Colonic mucosa (tissue), 4 donors: ENCODE data around the gene USH1G. TPM values are rescaled to one million over a fixed set of nuclear protein-coding genes. Genes with fewer than 3 reads are reported as not detected.

ENCODE experiments used
- DNase-seq: peaks from one replicate; pipeline ENCODE4 v3.0.0-alpha.2; 2020
- H3K27ac ChIP-seq: fragments of 200-600 bp; one replicate; pipeline ENCODE4 v1.8.0; 2021
- H3K27me3 ChIP-seq: fragments of 200-600 bp; one replicate; pipeline ENCODE4 v1.8.0; 2021
- H3K36me3 ChIP-seq: fragments of 200-600 bp; one replicate; pipeline ENCODE4 v1.8.0; 2021
- H3K4me1 ChIP-seq: fragments of 200-600 bp; one replicate; pipeline ENCODE4 v1.8.0; 2021; ENCODE audit warnings: mild to moderate bottlenecking
- H3K4me3 ChIP-seq: fragments of 200-600 bp; one replicate; pipeline ENCODE4 v1.8.0; 2021
- H3K9ac ChIP-seq, 2 donors: one replicate each; pipeline ENCODE4 v1.7.0; 2013; ENCODE audit warnings: control low read depth in 2 of 2, low read depth in 2 of 2, low read length in 2 of 2
- H3K9me3 ChIP-seq: fragments of 200-600 bp; one replicate; pipeline ENCODE4 v1.8.0; 2021
- CTCF ChIP-seq: fragments of 200-600 bp; IDR thresholded peaks from one replicate; pipeline ENCODE4 v1.8.0; 2022; ENCODE audit warnings: antibody characterized with exemption, mild to moderate bottlenecking
- intact Hi-C: fragments of 100-400 bp; cut with DNase I; formaldehyde crosslinking; loops from one replicate; pipeline ENCODE4 v1.14.1; 2022
- total RNA-seq, 2 donors: library from RNA; stranded (reverse); fragmentation: NEBNext Ultra II Directional in 1 of 2; extraction: Animal tissue kit (Norgen Biotek cat#: 25700) in 1 of 2; gene quantifications; one replicate each; pipeline ENCODE4 v1.2.1, GENCODE V29; 2021
- donor health status: healthy.
- donor health status: DM: no; HTN: no; CAD: no.
- donor health status: DM: no; HTN: no; CAD: no.

The USH1G gene
- total RNA-seq, 2 donors from 2014 or later: 0.05 TPM; not detected in 1

GRCh38 chr17:74951680-74952421 lies 28.8 kb upstream of the USH1G start:
- no peak for DNase-seq
- TF ChIP-seq CTCF: no peak
- no peak overlapping the region for H3K9ac ChIP-seq
- H3K4me1 ChIP-seq: no peaks in the 10 kb centered on the region
- no peaks in the 10 kb centered on the region for H3K27me3 ChIP-seq
- H3K9me3 ChIP-seq: no peaks in the 10 kb centered on the region
- no peak overlapping the region for H3K4me3 ChIP-seq
- intact Hi-C loops: no loop called here
- H3K27ac ChIP-seq: peak overlapping the region; percentile 17
- no peaks in the 10 kb centered on the region for H3K36me3 ChIP-seq

- no peak for TF ChIP-seq CTCF
- intact Hi-C loops: no loop called here
- Histone ChIP-seq H3K9me3 (no peaks in the 10 kb centered on the region), H3K27me3 (no peaks in the 10 kb centered on the region), H3K9ac (no peak overlapping the region), H3K27ac (no peak overlapping the region), H3K4me1 (no peaks in the 10 kb centered on the region), H3K4me3 (no peak overlapping the region), H3K36me3 (no peaks in the 10 kb centered on the region)
- DNase-seq: no peak
Measured at GRCh38 chr17:74951065-74951464, 28.0 kb upstream of the USH1G start.

- Histone ChIP-seq H3K27ac (no peak overlapping the region), H3K36me3 (no peaks in the 10 kb centered on the region), H3K27me3 (peaks cover 3% of the 10 kb centered on the region), H3K9ac (no peak overlapping the region), H3K4me3 (no peak overlapping the region), H3K9me3 (no peaks in the 10 kb centered on the region), H3K4me1 (no peaks in the 10 kb centered on the region)
- no peak for DNase-seq
- intact Hi-C loops: no loop called here
- no peak for TF ChIP-seq CTCF
Measured at GRCh38 chr17:74950207-74950606, 27.2 kb upstream of the USH1G start.

GRCh38 chr17:74949455-74950115 lies 26.5 kb upstream of the USH1G start:
- intact Hi-C loops: no loop called here
- Histone ChIP-seq H3K9ac (no peak overlapping the region), H3K4me3 (no peak overlapping the region), H3K27me3 (peaks cover 3% of the 10 kb centered on the region), H3K27ac (no peak overlapping the region), H3K9me3 (no peaks in the 10 kb centered on the region), H3K36me3 (no peaks in the 10 kb centered on the region), H3K4me1 (no peaks in the 10 kb centered on the region)
- TF ChIP-seq CTCF: no peak
- DNase-seq: no peak

GRCh38 chr17:74947041-74947754 lies 24.1 kb upstream of the USH1G start:
- H3K4me3 ChIP-seq: no peak overlapping the region
- H3K9ac ChIP-seq: no peak overlapping the region
- H3K36me3 ChIP-seq: no peaks in the 10 kb centered on the region
- no peaks in the 10 kb centered on the region for H3K4me1 ChIP-seq
- H3K27ac ChIP-seq: no peak overlapping the region
- H3K27me3 ChIP-seq: peaks cover 3% of the 10 kb centered on the region
- H3K9me3 ChIP-seq: no peaks in the 10 kb centered on the region
- no peak for DNase-seq
- TF ChIP-seq CTCF: no peak
- intact Hi-C loops: no loop called here
